Stomach smooth muscle (tissue), 2 donors: ENCODE data around the gene SHANK1.

Source experiments
- H3K27ac ChIP-seq: one replicate; pipeline ENCODE4 v1.7.0; 2013; ENCODE audit warnings: mild to moderate bottlenecking, low read length, inconsistent platforms
- H3K27me3 ChIP-seq, 2 donors: one replicate each; pipeline ENCODE4 v1.7.0; 2013; ENCODE audit warnings: low read length in 2 of 2; ENCODE audit not compliant: insufficient read depth in 2 of 2, control insufficient read depth in 1 of 2
- H3K36me3 ChIP-seq, 2 donors: one replicate each; pipeline ENCODE4 v1.7.0; 2013; ENCODE audit warnings: low read length in 2 of 2; ENCODE audit not compliant: control insufficient read depth in 2 of 2, insufficient read depth in 2 of 2
- H3K4me1 ChIP-seq: one replicate; pipeline ENCODE4 v1.7.0; 2013; ENCODE audit warnings: low read length; ENCODE audit not compliant: control insufficient read depth, insufficient read depth
- H3K4me3 ChIP-seq, 2 donors: one replicate each; pipeline ENCODE4 v1.7.0; 2013; ENCODE audit warnings: low read length in 2 of 2
- H3K9ac ChIP-seq, 2 donors: one replicate each; pipeline ENCODE4 v1.7.0; 2013; ENCODE audit warnings: low read length in 2 of 2, mild to moderate bottlenecking in 1 of 2
- H3K9me3 ChIP-seq, 2 donors: one replicate each; pipeline ENCODE4 v1.7.0; 2013; ENCODE audit warnings: low read length in 2 of 2; ENCODE audit not compliant: control insufficient read depth in 2 of 2
- donor health status: healthy.
- donor health status: Pancreatic carcinoma.

The SHANK1 gene

GRCh38 chr19:50720921-50721381, 1.3 kb upstream of the SHANK1 start:
- Histone ChIP-seq H3K9me3 (no peaks in the 10 kb centered on the region), H3K9ac (no peak overlapping the region), H3K27ac (no peak overlapping the region), H3K4me3 (no peak overlapping the region), H3K27me3 (peaks cover 35 to 36% of the 10 kb centered on the region in 2 donors), H3K4me1 (peaks cover 30% of the 10 kb centered on the region), H3K36me3 (no peaks in the 10 kb centered on the region)

- Histone ChIP-seq H3K27me3 (peaks cover 40 to 41% of the 10 kb centered on the region in 2 donors), H3K9ac (no peak overlapping the region), H3K4me1 (peaks cover 24% of the 10 kb centered on the region)
Measured at GRCh38 chr19:50720181-50720920, 749 bp upstream of the SHANK1 start.

GRCh38 chr19:50719119-50719435, 525 bp downstream of the SHANK1 start:
- H3K4me1 ChIP-seq, result peaks cover 13% of the 10 kb centered on the region
- no peak overlapping the region for H3K9ac ChIP-seq
- no peak overlapping the region for H3K27ac ChIP-seq
- H3K4me3 ChIP-seq, result peak overlapping the region in 1 of 2 donors; percentile 15
- no peaks in the 10 kb centered on the region for H3K36me3 ChIP-seq
- no peaks in the 10 kb centered on the region for H3K9me3 ChIP-seq
- H3K27me3 ChIP-seq, result peaks cover 43 to 45% of the 10 kb centered on the region in 2 donors

More at GRCh38 chr19:50720181-50720920, 749 bp upstream of the SHANK1 start:
- Histone ChIP-seq H3K36me3 (no peaks in the 10 kb centered on the region), H3K9me3 (no peaks in the 10 kb centered on the region), H3K27ac (no peak overlapping the region), H3K4me3 (no peak overlapping the region)

GRCh38 chr19:50718255-50719118, 1.1 kb downstream of the SHANK1 start:
- Histone ChIP-seq H3K9me3 (no peaks in the 10 kb centered on the region), H3K9ac (no peak overlapping the region), H3K4me1 (peaks cover 12% of the 10 kb centered on the region), H3K4me3 (peak overlapping the region in 1 of 2 donors; percentile 15), H3K27ac (no peak overlapping the region), H3K27me3 (peaks cover 43 to 44% of the 10 kb centered on the region in 2 donors), H3K36me3 (no peaks in the 10 kb centered on the region)

- H3K27me3 ChIP-seq, result peaks cover 38 to 42% of the 10 kb centered on the region in 2 donors
- no peak overlapping the region for H3K9ac ChIP-seq
- peaks cover 12% of the 10 kb centered on the region for H3K4me1 ChIP-seq
- H3K9me3 ChIP-seq, result no peaks in the 10 kb centered on the region
- H3K36me3 ChIP-seq, result no peaks in the 10 kb centered on the region
- H3K4me3 ChIP-seq, result no peak overlapping the region
- H3K27ac ChIP-seq, result no peak overlapping the region
Measured at GRCh38 chr19:50717891-50718254, 1.7 kb downstream of the SHANK1 start.

- no peak overlapping the region for H3K4me3 ChIP-seq
- no peaks in the 10 kb centered on the region for H3K9me3 ChIP-seq
- H3K27ac ChIP-seq, result no peak overlapping the region
- peaks cover 31 to 41% of the 10 kb centered on the region in 2 donors for H3K27me3 ChIP-seq
- peaks cover 9% of the 10 kb centered on the region for H3K4me1 ChIP-seq
- H3K36me3 ChIP-seq, result no peaks in the 10 kb centered on the region
- no peak overlapping the region for H3K9ac ChIP-seq
Measured at GRCh38 chr19:50717026-50717723, 2.4 kb downstream of the SHANK1 start.

GRCh38 chr19:50716178-50717025, 3.2 kb downstream of the SHANK1 start:
- H3K9ac ChIP-seq, result no peak overlapping the region
- no peak overlapping the region for H3K4me3 ChIP-seq
- H3K9me3 ChIP-seq, result no peaks in the 10 kb centered on the region
- peaks cover 35 to 41% of the 10 kb centered on the region in 2 donors for H3K27me3 ChIP-seq
- no peaks in the 10 kb centered on the region for H3K36me3 ChIP-seq
- H3K27ac ChIP-seq, result no peak overlapping the region
- peaks cover 9% of the 10 kb centered on the region for H3K4me1 ChIP-seq

GRCh38 chr19:50713556-50714236, 5.9 kb downstream of the SHANK1 start:
- H3K27me3 ChIP-seq, result peaks cover 33 to 37% of the 10 kb centered on the region in 2 donors
- H3K4me3 ChIP-seq, result no peak overlapping the region
- H3K36me3 ChIP-seq, result no peaks in the 10 kb centered on the region
- H3K9me3 ChIP-seq, result no peaks in the 10 kb centered on the region
- no peak overlapping the region for H3K27ac ChIP-seq
- H3K4me1 ChIP-seq, result peaks cover 5% of the 10 kb centered on the region
- H3K9ac ChIP-seq, result no peak overlapping the region

- H3K27me3 ChIP-seq, result peaks cover 27 to 35% of the 10 kb centered on the region in 2 donors
- H3K4me3 ChIP-seq, result no peak overlapping the region
- no peak overlapping the region for H3K27ac ChIP-seq
- no peaks in the 10 kb centered on the region for H3K9me3 ChIP-seq
- H3K9ac ChIP-seq, result no peak overlapping the region
- no peaks in the 10 kb centered on the region for H3K36me3 ChIP-seq
- peaks cover under 1% of the 10 kb centered on the region for H3K4me1 ChIP-seq
Measured at GRCh38 chr19:50712833-50713232, 6.8 kb downstream of the SHANK1 start.
